Measurements from ENCODE around the gene APLP2.
A peak's percentile ranks its signal among the peaks of the same experiment; 100 is the strongest.

The APLP2 gene

GRCh38 chr11:130121445-130121978 is 51.8 kb downstream of the APLP2 start:
- no peak for DNase-seq

DNA sequence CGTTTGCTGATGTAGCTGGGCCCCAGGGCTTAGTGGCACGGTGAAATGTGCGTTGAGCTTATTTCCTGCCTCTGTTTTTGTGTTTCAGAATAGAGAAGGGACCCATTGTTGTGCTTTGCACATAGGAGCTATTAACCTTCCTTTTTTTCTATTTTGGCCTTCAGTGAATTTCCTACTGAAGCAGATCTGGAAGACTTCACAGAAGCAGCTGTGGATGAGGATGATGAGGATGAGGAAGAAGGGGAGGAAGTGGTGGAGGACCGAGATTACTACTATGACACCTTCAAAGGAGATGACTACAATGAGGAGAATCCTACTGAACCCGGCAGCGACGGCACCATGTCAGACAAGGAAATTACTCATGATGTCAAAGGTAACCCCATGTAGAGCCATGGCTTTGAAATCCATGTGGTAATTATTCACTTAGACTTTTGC is 52.5 kb downstream of the APLP2 start:
- DNase-seq = no peak

GRCh38 chr11:130123414-130124040 is 53.8 kb downstream of the APLP2 start:
- DNase-seq = no peak

GRCh38 chr11:130124096-130124495 is 54.4 kb downstream of the APLP2 start:
- DNase-seq = peak; percentile 73

DNA sequence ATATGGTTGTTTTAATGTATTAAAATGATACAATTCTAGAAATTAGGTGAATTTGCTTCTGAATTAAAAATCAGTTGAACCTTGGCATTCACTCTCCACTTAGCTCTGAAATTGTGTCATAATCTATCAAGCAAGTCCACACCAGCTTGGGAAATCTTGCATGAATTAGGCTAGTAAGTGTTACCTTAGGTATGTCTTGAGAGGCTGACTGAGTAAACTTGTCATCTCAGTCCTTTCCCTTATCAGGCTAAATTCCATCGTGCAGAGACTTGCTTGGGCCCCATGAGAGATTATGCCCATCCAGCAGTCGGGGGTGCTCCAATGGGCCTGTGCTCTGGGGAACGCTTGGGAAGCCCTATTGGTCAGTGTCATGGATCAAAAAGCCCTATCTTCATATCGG is 55.9 kb downstream of the APLP2 start:
- DNase-seq = no peak

GRCh38 chr11:130126516-130126915 is 56.8 kb downstream of the APLP2 start:
- no peak for DNase-seq

DNA sequence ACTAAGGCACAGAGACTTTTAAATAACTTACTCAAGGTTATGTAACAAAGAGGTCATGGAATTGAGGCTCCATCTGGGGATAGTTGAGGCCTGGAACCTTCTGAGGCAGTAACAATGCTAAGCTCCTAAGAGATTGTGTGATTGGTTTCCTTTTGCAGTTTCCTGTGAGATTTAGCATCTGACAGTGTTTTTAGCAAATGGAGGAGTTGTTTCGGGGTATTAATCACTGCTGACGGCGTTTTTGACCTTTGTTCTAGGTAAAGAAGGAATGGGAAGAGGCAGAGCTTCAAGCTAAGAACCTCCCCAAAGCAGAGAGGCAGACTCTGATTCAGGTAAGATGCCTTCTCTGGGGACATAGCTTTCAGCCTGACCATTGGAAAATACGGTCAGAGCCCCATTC is 57.8 kb downstream of the APLP2 start:
- DNase-seq = no peak

- no peak for DNase-seq
Measured at GRCh38 chr11:130128626-130129025, 58.9 kb downstream of the APLP2 start.

GRCh38 chr11:130129922-130130321 is 60.2 kb downstream of the APLP2 start:
- DNase-seq = no peak

DNA sequence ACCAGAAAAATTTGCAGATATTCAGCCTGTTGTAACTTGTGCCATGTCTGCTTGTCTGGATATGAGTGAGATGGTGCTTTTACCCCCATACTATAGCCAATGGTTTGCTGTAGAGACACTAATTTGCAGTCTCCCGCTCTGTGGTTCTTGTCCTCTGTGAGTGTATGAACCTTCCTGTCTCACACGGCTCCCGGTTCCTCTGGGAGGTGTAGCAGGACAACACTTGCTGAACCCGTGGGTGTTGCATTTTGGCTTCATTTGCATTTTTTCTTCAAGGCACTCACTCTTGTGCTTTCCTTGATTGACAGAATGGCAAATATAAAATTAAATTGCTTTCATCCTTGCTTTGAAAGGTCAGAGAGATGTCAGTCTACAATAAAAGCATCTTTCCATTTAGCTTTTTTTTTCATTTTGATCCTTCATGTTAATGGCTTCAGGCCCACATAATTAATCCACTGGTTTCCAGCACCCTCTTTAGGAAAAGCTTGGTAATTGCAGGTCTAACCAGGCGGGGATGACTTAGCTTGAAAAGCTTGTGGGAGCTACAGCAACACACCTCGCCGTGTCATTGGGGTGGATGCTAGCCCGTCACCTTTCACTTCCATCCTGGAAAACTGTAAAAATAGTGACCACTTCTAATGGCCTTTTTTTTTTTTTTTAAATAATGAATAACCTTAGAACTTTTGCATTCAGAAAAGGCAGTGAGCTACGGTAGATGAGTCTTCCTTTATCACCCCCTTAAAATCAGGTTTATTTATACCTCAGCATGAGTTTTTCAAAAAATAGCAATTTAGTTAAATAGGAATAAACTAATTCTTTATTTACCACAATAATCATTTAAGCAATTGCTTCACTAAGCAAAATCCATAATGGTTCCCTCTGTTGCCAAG is 62.5 kb downstream of the APLP2 start:
- peak; percentile 53 for DNase-seq

DNA sequence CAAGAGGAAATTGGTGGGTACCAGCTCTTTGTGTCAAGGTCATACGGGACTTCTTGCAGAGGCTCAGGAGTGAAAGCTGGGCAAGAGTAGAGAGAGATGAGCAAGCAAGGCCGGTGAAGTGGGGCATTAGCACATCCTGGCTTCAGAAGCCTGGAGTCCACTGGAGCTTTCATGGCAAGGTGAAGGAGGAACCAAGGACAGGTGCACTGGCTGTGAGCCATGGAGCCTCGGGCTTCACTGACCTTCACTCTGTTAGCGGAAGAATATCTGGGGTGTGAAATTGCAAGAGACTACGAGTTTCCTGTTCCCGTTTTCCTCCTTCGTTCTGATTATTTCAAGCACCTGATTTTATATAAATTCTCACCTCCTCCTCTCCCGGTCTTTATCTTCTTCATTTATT is 64.0 kb downstream of the APLP2 start:
- no peak for DNase-seq

DNA sequence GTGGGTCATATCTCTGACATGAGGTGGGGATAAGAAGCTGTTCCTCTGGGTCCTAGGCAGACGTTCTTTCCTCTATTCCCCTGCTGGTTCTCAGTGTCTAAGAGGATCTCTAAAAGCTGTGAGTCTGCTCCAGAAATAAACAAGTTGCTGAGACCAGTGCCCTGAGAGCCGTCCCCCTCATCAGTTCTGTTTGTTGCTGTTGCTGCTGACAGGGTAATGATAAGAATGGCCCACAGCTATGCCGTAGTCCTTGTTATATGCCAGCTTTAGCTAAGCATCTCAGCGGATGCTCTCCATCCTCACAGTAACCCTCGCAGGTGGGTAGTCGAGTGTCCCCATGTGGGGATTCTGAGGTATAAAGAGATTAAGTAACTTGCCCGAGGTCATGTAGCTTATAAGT is 66.4 kb downstream of the APLP2 start:
- DNase-seq = no peak

- DNase-seq = no peak
Measured at GRCh38 chr11:130137999-130138398, 68.3 kb downstream of the APLP2 start.

DNA sequence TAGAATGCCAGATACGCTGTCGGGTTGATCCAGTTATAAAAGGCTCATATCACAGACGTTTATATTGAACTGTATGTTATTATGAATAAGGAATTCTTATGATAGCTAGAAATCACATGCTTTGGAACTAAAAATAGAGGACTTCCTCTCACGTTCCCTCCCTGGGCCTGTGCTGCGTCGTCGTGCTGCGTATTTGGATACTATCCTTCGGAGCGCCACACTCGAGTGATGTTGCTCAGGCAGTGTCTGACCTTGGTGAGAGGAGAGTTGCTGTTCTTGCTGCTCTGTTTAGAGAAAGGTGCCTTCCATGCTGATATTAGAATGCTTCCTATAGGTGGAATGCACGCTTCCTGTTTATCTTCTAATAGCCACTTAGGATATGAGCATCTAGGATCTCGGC is 69.7 kb downstream of the APLP2 start:
- DNase-seq = no peak

DNA sequence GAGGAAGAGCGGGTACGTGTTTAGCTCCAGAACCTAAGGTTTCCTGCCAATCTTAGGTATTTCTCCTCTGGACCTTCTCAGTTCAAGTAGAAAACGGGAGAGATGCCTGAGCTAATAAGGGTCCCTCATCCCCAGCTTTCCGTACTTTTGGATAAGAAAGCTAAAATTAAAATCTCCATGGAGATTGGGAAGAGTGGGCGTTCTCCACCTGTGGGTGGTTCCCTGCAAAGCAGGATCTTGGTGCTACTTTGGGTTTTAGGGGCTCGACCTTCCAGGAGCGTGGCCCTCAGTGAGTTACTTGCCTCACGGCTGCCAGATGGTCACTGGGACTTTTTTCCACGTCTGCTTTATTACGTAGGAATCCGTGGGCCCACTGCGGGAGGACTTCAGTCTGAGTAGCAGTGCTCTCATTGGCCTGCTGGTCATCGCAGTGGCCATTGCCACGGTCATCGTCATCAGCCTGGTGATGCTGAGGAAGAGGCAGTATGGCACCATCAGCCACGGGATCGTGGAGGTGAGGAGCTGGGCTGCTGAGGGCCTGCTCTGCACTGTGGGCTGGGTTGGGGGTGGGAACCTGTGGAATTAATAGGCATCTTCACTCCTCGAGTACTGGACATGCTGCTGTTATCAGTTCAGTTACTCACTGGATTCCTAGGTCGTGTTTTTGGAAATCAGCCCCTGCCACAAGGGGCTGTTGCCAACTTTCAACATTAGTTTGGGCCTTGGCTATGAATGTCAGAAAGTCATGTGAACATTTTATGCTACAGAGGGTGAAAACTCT is 72.1 kb downstream of the APLP2 start:
- DNase-seq = no peak

- DNase-seq = no peak
Measured at GRCh38 chr11:130144141-130144540, 74.4 kb downstream of the APLP2 start.

DNA sequence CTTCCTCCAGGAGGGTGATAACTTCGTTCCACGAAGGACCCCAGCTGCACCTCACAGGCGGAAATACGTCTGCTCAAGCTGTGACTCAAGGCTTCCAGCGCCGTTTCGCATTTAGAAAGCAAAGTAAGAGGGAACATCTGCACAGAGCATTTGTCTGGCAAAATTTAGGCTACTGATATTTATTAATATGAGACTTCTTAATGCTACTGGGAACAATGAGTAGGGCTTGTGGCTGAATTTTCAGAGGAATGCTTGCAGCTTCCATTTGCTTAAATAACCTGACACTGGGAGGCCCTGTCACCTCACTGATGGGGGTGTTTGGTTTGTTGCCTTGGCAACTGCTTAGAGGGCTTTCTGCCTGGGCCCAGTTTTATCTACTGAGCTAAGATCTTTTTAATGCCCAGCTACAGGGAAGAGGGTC is 75.2 kb downstream of the APLP2 start:
- no peak for DNase-seq

DNA sequence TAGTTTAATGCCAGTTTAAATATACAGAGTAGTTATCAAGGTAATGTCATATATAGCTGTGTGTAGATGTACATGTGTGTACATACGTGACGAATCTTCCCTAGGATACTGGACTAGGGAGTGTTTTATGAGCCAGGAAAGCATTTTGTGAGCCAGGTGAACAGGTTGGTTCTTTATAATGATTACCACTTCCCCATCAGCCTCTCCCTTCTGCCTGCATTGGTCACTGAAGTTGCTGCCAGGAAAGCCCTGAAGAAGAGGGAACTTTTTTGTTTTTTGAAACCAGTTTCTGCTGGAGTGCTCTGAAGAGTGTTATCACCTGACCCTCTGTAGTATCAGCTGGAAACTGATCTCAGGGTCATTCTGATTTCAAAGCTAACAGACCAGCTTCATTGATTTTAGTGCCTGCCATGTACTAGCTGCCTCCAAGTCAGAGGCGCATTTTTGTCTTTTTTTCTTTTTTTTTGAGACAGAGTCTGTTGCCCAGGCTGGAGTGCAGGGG is 75.7 kb downstream of the APLP2 start:
- DNase-seq = no peak

DNA sequence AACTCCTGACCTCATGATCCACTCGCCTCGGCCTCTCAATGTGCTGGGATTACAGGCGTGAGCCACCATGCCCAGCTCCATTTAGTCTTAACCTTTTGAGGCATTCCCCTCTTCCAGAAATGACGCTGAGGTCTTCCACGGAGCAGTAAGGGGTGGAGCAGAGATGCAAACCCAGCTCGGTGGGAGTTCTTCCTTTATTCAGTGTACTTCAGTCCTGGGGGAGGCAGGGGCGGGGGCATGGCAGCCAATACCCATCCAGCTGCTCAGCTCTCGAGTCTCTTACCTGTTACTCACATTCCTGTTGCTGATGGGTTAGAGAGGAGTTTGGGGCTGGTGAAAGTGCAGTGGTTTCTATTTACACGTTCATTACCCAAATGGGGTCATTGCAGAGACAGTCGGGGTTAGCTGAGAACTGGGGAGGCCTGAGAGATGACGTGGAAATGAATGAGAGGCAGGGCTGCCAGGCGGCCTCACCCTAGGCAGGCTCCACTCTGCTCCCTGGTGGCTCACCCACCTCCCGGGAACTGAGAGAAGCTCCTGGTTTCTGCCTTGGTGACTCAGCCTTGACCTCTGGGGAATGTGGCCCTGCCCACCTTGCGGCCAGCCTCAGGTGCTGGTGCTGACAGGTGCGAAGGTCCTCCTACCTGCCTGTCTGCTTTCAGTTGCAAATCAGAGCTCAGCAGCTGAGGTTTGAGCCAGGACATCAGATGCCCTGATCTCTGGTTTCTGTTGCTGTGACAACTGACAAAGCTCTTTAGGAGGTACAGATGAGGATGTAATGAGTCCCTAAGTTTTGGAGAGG is 76.5 kb downstream of the APLP2 start:
- DNase-seq = no peak

GRCh38 chr11:130146796-130147195 is 77.1 kb downstream of the APLP2 start:
- peak; percentile 47 for DNase-seq

DNA sequence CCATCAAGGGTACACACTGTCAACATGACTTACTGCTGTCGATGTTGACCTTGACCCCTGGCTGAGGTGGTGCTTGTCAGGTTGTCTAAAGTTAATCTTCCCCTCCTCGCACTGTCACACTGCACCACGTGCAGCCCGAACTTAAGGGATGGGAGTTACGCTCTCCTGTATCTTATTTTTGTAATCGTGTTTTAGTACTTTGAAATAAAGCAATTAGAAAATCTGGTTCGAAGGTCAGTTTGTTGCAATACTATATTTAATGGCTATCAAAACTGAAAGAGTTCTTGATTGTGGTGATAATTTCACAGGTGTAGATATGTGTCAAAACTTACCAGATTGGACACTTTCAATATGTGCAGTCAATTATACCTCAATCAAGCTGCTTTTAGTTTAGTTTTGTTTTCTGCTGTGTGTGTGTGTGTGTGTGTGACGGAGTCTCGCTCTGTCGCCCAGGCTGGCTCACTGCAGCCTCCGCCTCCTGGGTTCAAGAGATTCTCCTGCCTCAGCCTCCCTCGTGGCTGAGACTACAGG is 79.2 kb downstream of the APLP2 start:
- DNase-seq = no peak

- DNase-seq = no peak
Measured at GRCh38 chr11:130150790-130151189, 81.1 kb downstream of the APLP2 start.
